GM23338 (cell line): Measurements from ENCODE around the gene FGF21. TPM values are rescaled to one million over a fixed set of nuclear protein-coding genes. Genes with fewer than 3 reads are reported as not detected.

Experiments
- ATAC-seq: fragments of 200-7000 bp; cut with Tn5 transposase; 3 replicates; pipeline ENCODE4 v1.9.1; 2020
- DNase-seq: peaks from one replicate; pipeline ENCODE4 v3.0.0-alpha.2; 2015; ENCODE audit warnings: low spot score
- H2AFZ ChIP-seq: fragments of 200-600 bp; sonication (generic); 2 replicates; pipeline ENCODE4 v1.8.0; 2016; ENCODE audit warnings: antibody characterized with exemption, mild to moderate bottlenecking, moderate library complexity
- H3F3A ChIP-seq: fragments of 200-600 bp; sonication (generic); replicated peaks from 2 replicates; pipeline ENCODE4 v1.8.0; 2017; ENCODE audit warnings: antibody characterized with exemption, mixed run types, low read depth
- H3K27ac ChIP-seq: fragments of 200-600 bp; sonication (generic); 2 replicates; pipeline ENCODE4 v1.6.1; 2016; ENCODE audit warnings: low read depth
- H3K27me3 ChIP-seq: fragments of 200-600 bp; sonication (generic); 2 replicates; pipeline ENCODE4 v1.8.0; 2016; ENCODE audit warnings: mild to moderate bottlenecking, mixed run types, moderate library complexity; ENCODE audit not compliant: insufficient read depth
- H3K36me3 ChIP-seq: fragments of 200-600 bp; sonication (generic); 2 replicates; pipeline ENCODE4 v1.8.0; 2016; ENCODE audit warnings: mild to moderate bottlenecking; ENCODE audit not compliant: insufficient read depth
- H3K4me1 ChIP-seq: fragments of 200-600 bp; sonication (generic); 2 replicates; pipeline ENCODE4 v1.8.0; 2016; ENCODE audit warnings: mild to moderate bottlenecking, moderate library complexity; ENCODE audit not compliant: insufficient read depth
- H3K4me2 ChIP-seq: fragments of 200-600 bp; sonication (generic); 2 replicates; pipeline ENCODE4 v1.7.1; 2017; ENCODE audit warnings: mixed run types
- H3K4me3 ChIP-seq: fragments of 200-600 bp; sonication (generic); 2 replicates; pipeline ENCODE4 v1.6.1; 2016; ENCODE audit warnings: mixed run types
- H3K79me2 ChIP-seq: fragments of 200-600 bp; sonication (generic); replicated peaks from 2 replicates; pipeline ENCODE4 v1.8.0; 2017; ENCODE audit warnings: mild to moderate bottlenecking; ENCODE audit not compliant: insufficient read depth
- H3K9me2 ChIP-seq: fragments of 200-600 bp; sonication (generic); 2 replicates; pipeline ENCODE4 v1.8.0; 2017; ENCODE audit not compliant: insufficient read depth
- H4K20me1 ChIP-seq: fragments of 200-600 bp; sonication (generic); replicated peaks from 2 replicates; pipeline ENCODE4 v1.8.0; 2017; ENCODE audit warnings: mild to moderate bottlenecking; ENCODE audit not compliant: insufficient read depth
- H3K27ac Mint-ChIP-seq: 2 replicates; pipeline ENCODE4 v1.8.0; 2020; ENCODE audit warnings: inconsistent platforms, mild to moderate bottlenecking, moderate library complexity, mixed read lengths
- H3K27me3 Mint-ChIP-seq: 3 replicates; pipeline ENCODE4 v1.8.0; 2022; ENCODE audit warnings: low read depth, mild to moderate bottlenecking, moderate library complexity, mixed read lengths, inconsistent platforms; ENCODE audit not compliant: insufficient read depth, poor library complexity
- H3K36me3 Mint-ChIP-seq: 3 replicates; pipeline ENCODE4 v1.8.0; 2021; ENCODE audit warnings: low read depth, mild to moderate bottlenecking, inconsistent platforms, moderate library complexity, mixed read lengths
- H3K4me1 Mint-ChIP-seq: 3 replicates; pipeline ENCODE4 v1.8.0; 2020; ENCODE audit warnings: mild to moderate bottlenecking, inconsistent platforms, mixed read lengths
- H3K4me3 Mint-ChIP-seq: 3 replicates; pipeline ENCODE4 v1.8.0; 2021; ENCODE audit warnings: moderate library complexity, mild to moderate bottlenecking, inconsistent platforms, mixed read lengths
- H3K9me3 Mint-ChIP-seq: 3 replicates; pipeline ENCODE4 v1.8.0; 2020; ENCODE audit warnings: moderate library complexity, mild to moderate bottlenecking, inconsistent platforms, mixed read lengths
- EZH2 ChIP-seq: fragments of 200-600 bp; sonication (generic); IDR thresholded peaks from one replicate; pipeline ENCODE4 v1.8.0; 2017; ENCODE audit warnings: antibody characterized with exemption, mild to moderate bottlenecking, low read depth; ENCODE audit not compliant: unreplicated experiment
- NANOG ChIP-seq: IDR thresholded peaks from 2 replicates; pipeline ENCODE4 v1.6.1; 2016; ENCODE audit warnings: antibody characterized with exemption, borderline replicate concordance
- POLR2AphosphoS5 ChIP-seq: IDR thresholded peaks from 2 replicates; pipeline ENCODE4 v1.6.1; 2016; ENCODE audit warnings: antibody characterized with exemption, low read depth
- STAT1 ChIP-seq: IDR thresholded peaks from one replicate; pipeline ENCODE4 v1.6.1; 2016; ENCODE audit warnings: antibody characterized with exemption; ENCODE audit not compliant: unreplicated experiment
- ZNF114 ChIP-seq: fragments of 250-450 bp; sonication (Bioruptor Pico); IDR thresholded peaks from 2 replicates; pipeline ENCODE4 v1.5.0; 2020; ENCODE audit warnings: mild to moderate bottlenecking, moderate library complexity
- ZNF331 ChIP-seq: fragments of 250-450 bp; sonication (Bioruptor Pico); IDR thresholded peaks from 2 replicates; pipeline ENCODE4 v1.5.0; 2020; ENCODE audit warnings: low read depth, mild to moderate bottlenecking, moderate library complexity
- polyA plus RNA-seq: library from polyadenylated mRNA; unstranded; fragments of >200 nt; fragmentation: Nextera tagmentation; extraction: Ambion mirVana; gene quantifications from 2 replicates; pipeline ENCODE4 v1.2.1, GENCODE V29; 2016
- total RNA-seq: library from RNA; depleted of rRNA; stranded (reverse); fragments of >200 nt; shearing (Covaris generic); gene quantifications from 2 replicates; pipeline ENCODE4 v1.2.3, GENCODE V29; 2014
- TF ChIP-seq, protein P1 (sequence below): fragments of 250-450 bp; sonication (Bioruptor Pico); IDR thresholded peaks from 2 replicates; pipeline ENCODE4 v1.5.0; 2020; ENCODE audit warnings: mild to moderate bottlenecking, moderate library complexity
- TF ChIP-seq, protein P2 (sequence below): IDR thresholded peaks from one replicate; pipeline ENCODE4 v1.6.1; 2018; ENCODE audit warnings: antibody characterized with exemption; ENCODE audit not compliant: unreplicated experiment
- TF ChIP-seq, protein P3 (sequence below), 2 experiments: fragments of 200-600 bp in 1 of 2; sonication (generic) in 1 of 2; conservative IDR thresholded peaks; 2 replicates each; pipeline versions ENCODE4 v1.5.1 to v1.6.1; 2016 to 2017; ENCODE audit warnings: antibody characterized with exemption in 2 of 2, low read depth in 2 of 2, mild to moderate bottlenecking in 2 of 2, moderate library complexity in 1 of 2

The FGF21 gene
- total and polyA plus RNA-seq, 2 experiments from 2014 or later: 0.78 to 1.3 TPM

DNA sequence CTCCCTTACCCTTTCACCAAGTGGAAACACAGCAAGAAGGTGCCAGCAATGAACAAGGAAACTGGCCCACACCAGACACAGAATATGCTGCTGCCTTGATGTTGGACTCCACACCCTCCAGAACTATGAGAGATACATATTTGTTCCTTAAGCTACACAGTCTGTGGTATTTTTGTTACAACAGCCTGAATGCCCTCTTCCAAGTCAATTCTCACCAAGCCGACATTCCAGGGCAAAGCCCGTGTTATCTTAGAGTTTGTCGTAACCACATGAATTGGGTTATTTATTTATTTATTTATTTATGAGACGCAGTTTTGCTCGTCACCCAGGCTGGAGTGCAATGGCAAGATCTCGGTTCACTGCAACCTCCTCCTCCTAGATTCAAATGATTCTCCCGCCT, 14.9 kb downstream of the FGF21 start:
- H3K4me1 ChIP-seq: no peaks in the 10 kb centered on the region
- no peak overlapping the region for H3K27ac Mint-ChIP-seq
- no peaks in the 10 kb centered on the region for H4K20me1 ChIP-seq
- ATAC-seq (no peak), DNase-seq (no peak)
- no peaks in the 10 kb centered on the region for H3K36me3 ChIP-seq
- peaks cover 4% of the 10 kb centered on the region for H3K27me3 Mint-ChIP-seq
- TF ChIP-seq ZNF331 (CRISPR knock-in tag) (no peak), POLR2AphosphoS5 (no peak), STAT1 (no peak), ZNF114 (CRISPR knock-in tag) (no peak), EZH2 (no peak)
- H3K4me3 ChIP-seq: no peak overlapping the region
- no peaks in the 10 kb centered on the region for H3K79me2 ChIP-seq
- H2AFZ ChIP-seq: peak overlapping the region; percentile 95; the same call in 1 of the 2 replicates
- H3K4me2 ChIP-seq: no peak overlapping the region
- H3K9me3 Mint-ChIP-seq: no peaks in the 10 kb centered on the region
- no peaks in the 10 kb centered on the region for H3K27me3 ChIP-seq
- no peaks in the 10 kb centered on the region for H3K9me2 ChIP-seq
- H3K36me3 Mint-ChIP-seq: no peaks in the 10 kb centered on the region
- H3K4me1 Mint-ChIP-seq: peaks cover 12% of the 10 kb centered on the region
- no peak overlapping the region for H3K27ac ChIP-seq
- no peak overlapping the region for H3K4me3 Mint-ChIP-seq
- no peaks in the 10 kb centered on the region for H3F3A ChIP-seq

DNA sequence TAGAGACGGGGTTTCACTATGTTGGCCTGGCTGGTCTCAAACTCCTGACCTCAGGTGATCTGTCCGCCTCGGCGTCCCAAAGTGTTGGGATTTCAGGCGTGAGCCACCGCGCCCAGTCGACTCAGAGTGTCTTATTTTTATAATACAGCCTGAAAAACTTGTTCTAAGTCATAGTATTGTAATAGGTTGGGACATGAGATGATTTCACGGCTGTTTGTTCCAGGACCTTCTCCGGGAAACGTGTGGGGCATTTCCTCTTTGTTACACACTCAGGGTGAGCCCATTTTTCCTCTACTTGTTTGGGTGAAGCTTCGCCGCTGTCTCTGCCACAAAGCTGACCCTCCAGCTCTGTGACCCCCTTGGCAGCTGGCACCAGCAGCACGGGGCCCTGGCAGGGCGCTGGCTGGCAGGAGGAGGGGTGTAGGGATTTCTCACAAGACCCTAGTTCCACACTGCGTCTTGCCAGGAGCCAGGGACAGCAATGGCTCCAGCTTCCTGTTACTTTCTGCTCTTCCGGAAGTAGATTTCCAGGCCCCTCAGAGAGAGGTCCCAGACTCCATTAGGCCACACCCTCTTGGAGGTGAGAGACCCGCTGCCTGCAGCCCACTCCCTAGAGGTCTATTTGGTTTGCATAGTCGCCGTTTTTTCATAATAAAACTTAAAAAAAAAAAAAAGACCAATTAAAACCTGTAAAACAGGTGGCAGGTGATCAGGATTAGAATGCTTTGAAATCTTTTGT, 15.6 kb downstream of the FGF21 start:
- H3K4me1 Mint-ChIP-seq: peaks cover 9% of the 10 kb centered on the region
- Histone ChIP-seq H3K4me3 (no peak overlapping the region), H3F3A (no peaks in the 10 kb centered on the region), H3K36me3 (no peaks in the 10 kb centered on the region), H3K27me3 (no peaks in the 10 kb centered on the region), H4K20me1 (no peaks in the 10 kb centered on the region), H3K4me2 (no peak overlapping the region), H3K4me1 (no peaks in the 10 kb centered on the region), H3K27ac (no peak overlapping the region), H3K9me2 (no peaks in the 10 kb centered on the region), H3K79me2 (no peaks in the 10 kb centered on the region), H2AFZ (peak overlapping the region; percentile 95)
- no peak overlapping the region for H3K27ac Mint-ChIP-seq
- no peak overlapping the region for H3K4me3 Mint-ChIP-seq
- ATAC-seq (peak; percentile 74), DNase-seq (peak; percentile 59)
- no peaks in the 10 kb centered on the region for H3K9me3 Mint-ChIP-seq
- H3K27me3 Mint-ChIP-seq: peaks cover 4% of the 10 kb centered on the region
- no peaks in the 10 kb centered on the region for H3K36me3 Mint-ChIP-seq
- TF ChIP-seq NANOG (no peak), POLR2AphosphoS5 (no peak)
- TF ChIP-seq, protein P1, sequence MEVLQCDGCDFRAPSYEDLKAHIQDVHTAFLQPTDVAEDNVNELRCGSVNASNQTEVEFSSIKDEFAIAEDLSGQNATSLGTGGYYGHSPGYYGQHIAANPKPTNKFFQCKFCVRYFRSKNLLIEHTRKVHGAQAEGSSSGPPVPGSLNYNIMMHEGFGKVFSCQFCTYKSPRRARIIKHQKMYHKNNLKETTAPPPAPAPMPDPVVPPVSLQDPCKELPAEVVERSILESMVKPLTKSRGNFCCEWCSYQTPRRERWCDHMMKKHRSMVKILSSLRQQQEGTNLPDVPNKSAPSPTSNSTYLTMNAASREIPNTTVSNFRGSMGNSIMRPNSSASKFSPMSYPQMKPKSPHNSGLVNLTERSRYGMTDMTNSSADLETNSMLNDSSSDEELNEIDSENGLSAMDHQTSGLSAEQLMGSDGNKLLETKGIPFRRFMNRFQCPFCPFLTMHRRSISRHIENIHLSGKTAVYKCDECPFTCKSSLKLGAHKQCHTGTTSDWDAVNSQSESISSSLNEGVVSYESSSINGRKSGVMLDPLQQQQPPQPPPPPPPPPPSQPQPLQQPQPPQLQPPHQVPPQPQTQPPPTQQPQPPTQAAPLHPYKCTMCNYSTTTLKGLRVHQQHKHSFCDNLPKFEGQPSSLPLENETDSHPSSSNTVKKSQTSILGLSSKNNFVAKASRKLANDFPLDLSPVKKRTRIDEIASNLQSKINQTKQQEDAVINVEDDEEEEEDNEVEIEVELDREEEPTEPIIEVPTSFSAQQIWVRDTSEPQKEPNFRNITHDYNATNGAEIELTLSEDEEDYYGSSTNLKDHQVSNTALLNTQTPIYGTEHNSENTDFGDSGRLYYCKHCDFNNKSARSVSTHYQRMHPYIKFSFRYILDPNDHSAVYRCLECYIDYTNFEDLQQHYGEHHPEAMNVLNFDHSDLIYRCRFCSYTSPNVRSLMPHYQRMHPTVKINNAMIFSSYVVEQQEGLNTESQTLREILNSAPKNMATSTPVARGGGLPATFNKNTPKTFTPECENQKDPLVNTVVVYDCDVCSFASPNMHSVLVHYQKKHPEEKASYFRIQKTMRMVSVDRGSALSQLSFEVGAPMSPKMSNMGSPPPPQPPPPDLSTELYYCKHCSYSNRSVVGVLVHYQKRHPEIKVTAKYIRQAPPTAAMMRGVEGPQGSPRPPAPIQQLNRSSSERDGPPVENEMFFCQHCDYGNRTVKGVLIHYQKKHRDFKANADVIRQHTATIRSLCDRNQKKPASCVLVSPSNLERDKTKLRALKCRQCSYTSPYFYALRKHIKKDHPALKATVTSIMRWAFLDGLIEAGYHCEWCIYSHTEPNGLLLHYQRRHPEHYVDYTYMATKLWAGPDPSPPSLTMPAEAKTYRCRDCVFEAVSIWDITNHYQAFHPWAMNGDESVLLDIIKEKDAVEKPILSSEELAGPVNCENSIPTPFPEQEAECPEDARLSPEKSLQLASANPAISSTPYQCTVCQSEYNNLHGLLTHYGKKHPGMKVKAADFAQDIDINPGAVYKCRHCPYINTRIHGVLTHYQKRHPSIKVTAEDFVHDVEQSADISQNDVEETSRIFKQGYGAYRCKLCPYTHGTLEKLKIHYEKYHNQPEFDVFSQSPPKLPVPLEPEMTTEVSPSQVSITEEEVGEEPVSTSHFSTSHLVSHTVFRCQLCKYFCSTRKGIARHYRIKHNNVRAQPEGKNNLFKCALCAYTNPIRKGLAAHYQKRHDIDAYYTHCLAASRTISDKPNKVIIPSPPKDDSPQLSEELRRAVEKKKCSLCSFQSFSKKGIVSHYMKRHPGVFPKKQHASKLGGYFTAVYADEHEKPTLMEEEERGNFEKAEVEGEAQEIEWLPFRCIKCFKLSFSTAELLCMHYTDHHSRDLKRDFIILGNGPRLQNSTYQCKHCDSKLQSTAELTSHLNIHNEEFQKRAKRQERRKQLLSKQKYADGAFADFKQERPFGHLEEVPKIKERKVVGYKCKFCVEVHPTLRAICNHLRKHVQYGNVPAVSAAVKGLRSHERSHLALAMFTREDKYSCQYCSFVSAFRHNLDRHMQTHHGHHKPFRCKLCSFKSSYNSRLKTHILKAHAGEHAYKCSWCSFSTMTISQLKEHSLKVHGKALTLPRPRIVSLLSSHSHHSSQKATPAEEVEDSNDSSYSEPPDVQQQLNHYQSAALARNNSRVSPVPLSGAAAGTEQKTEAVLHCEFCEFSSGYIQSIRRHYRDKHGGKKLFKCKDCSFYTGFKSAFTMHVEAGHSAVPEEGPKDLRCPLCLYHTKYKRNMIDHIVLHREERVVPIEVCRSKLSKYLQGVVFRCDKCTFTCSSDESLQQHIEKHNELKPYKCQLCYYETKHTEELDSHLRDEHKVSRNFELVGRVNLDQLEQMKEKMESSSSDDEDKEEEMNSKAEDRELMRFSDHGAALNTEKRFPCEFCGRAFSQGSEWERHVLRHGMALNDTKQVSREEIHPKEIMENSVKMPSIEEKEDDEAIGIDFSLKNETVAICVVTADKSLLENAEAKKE (CRISPR knock-in tag): no peak
- TF ChIP-seq, protein P2, sequence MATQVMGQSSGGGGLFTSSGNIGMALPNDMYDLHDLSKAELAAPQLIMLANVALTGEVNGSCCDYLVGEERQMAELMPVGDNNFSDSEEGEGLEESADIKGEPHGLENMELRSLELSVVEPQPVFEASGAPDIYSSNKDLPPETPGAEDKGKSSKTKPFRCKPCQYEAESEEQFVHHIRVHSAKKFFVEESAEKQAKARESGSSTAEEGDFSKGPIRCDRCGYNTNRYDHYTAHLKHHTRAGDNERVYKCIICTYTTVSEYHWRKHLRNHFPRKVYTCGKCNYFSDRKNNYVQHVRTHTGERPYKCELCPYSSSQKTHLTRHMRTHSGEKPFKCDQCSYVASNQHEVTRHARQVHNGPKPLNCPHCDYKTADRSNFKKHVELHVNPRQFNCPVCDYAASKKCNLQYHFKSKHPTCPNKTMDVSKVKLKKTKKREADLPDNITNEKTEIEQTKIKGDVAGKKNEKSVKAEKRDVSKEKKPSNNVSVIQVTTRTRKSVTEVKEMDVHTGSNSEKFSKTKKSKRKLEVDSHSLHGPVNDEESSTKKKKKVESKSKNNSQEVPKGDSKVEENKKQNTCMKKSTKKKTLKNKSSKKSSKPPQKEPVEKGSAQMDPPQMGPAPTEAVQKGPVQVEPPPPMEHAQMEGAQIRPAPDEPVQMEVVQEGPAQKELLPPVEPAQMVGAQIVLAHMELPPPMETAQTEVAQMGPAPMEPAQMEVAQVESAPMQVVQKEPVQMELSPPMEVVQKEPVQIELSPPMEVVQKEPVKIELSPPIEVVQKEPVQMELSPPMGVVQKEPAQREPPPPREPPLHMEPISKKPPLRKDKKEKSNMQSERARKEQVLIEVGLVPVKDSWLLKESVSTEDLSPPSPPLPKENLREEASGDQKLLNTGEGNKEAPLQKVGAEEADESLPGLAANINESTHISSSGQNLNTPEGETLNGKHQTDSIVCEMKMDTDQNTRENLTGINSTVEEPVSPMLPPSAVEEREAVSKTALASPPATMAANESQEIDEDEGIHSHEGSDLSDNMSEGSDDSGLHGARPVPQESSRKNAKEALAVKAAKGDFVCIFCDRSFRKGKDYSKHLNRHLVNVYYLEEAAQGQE: no peak
- TF ChIP-seq, protein P3, sequence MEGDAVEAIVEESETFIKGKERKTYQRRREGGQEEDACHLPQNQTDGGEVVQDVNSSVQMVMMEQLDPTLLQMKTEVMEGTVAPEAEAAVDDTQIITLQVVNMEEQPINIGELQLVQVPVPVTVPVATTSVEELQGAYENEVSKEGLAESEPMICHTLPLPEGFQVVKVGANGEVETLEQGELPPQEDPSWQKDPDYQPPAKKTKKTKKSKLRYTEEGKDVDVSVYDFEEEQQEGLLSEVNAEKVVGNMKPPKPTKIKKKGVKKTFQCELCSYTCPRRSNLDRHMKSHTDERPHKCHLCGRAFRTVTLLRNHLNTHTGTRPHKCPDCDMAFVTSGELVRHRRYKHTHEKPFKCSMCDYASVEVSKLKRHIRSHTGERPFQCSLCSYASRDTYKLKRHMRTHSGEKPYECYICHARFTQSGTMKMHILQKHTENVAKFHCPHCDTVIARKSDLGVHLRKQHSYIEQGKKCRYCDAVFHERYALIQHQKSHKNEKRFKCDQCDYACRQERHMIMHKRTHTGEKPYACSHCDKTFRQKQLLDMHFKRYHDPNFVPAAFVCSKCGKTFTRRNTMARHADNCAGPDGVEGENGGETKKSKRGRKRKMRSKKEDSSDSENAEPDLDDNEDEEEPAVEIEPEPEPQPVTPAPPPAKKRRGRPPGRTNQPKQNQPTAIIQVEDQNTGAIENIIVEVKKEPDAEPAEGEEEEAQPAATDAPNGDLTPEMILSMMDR (conservative IDR thresholded peaks at IDR 0.05; ENCODE audit: low read depth in 2 of 2): no peak
